ENCODE data around the gene FMO1.

DNA sequence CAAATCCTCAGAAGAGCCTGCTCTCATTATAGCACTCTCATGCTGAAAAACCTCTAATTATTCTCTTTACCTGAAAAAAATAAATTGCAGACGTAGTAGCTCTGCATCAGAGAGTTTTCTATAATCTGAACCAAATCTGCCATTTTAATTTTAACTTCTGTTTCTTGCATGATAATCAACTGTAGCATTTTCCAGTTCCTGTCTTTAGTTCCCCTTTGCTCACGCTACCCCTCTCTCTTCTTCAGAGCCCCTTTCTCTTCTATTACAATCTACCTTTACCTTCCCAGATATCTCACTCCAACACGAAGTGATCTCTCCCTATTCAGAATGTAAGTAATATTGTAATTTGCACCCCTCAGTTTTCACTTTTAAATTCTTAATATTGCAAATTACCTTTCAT lies 31.4 kb downstream of the FMO1 start:
- TF ChIP-seq, protein P1, sequence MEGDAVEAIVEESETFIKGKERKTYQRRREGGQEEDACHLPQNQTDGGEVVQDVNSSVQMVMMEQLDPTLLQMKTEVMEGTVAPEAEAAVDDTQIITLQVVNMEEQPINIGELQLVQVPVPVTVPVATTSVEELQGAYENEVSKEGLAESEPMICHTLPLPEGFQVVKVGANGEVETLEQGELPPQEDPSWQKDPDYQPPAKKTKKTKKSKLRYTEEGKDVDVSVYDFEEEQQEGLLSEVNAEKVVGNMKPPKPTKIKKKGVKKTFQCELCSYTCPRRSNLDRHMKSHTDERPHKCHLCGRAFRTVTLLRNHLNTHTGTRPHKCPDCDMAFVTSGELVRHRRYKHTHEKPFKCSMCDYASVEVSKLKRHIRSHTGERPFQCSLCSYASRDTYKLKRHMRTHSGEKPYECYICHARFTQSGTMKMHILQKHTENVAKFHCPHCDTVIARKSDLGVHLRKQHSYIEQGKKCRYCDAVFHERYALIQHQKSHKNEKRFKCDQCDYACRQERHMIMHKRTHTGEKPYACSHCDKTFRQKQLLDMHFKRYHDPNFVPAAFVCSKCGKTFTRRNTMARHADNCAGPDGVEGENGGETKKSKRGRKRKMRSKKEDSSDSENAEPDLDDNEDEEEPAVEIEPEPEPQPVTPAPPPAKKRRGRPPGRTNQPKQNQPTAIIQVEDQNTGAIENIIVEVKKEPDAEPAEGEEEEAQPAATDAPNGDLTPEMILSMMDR (IDR thresholded peaks at IDR 0.05), result no peak
- no peak for TF ChIP-seq POLR2A (IDR thresholded peaks at IDR 0.05)
- no peak for TF ChIP-seq EP300 (IDR thresholded peaks at IDR 0.05)
